Kidney tubule cell (primary cell): ENCODE measurements around the gene NAA10.

Experiments
- DNase-seq: peaks from one replicate; pipeline ENCODE4 v3.0.0-alpha.2; 2018; ENCODE audit warnings: low spot score

NAA10 gene

GRCh38 chrX:153929576-153929975 lies 5.3 kb downstream of the NAA10 start:
- no peak for DNase-seq

- no peak for DNase-seq
Observed at GRCh38 chrX:153928846-153929245, 6.0 kb downstream of the NAA10 start.

GRCh38 chrX:153927922-153928760 lies 6.7 kb downstream of the NAA10 start:
- peak; percentile 98 for DNase-seq

GRCh38 chrX:153927672-153927921 lies 7.2 kb downstream of the NAA10 start:
- DNase-seq, result no peak

- peak; percentile 52 for DNase-seq
Observed at GRCh38 chrX:153926858-153927671, 7.8 kb downstream of the NAA10 start.

- DNase-seq, result peak; percentile 4
Observed at GRCh38 chrX:153926552-153926857, 8.3 kb downstream of the NAA10 start.

- DNase-seq, result peak; percentile 26
Observed at GRCh38 chrX:153925739-153926551, 8.9 kb downstream of the NAA10 start, which contains the start of gene ARHGAP4. ARHGAP4 (minus strand) TSS chrX:153926264; CDS start chrX:153926202, 62 bp downstream.

- no peak for DNase-seq
Observed at GRCh38 chrX:153925387-153925738, 9.5 kb downstream of the NAA10 start.

GRCh38 chrX:153924149-153924861 lies 10.5 kb downstream of the NAA10 start:
- peak; percentile 43 for DNase-seq

GRCh38 chrX:153922932-153923857 lies 11.6 kb downstream of the NAA10 start:
- DNase-seq, result peak; percentile 47

- no peak for DNase-seq
Observed at GRCh38 chrX:153921511-153922446, 13.1 kb downstream of the NAA10 start.

- DNase-seq, result no peak
Observed at GRCh38 chrX:153921070-153921469, 13.8 kb downstream of the NAA10 start.

GRCh38 chrX:153920546-153920945 lies 14.3 kb downstream of the NAA10 start:
- DNase-seq, result no peak

GRCh38 chrX:153919281-153919680 lies 15.6 kb downstream of the NAA10 start:
- no peak for DNase-seq

- no peak for DNase-seq
Observed at GRCh38 chrX:153917869-153918268, 17.0 kb downstream of the NAA10 start.

GRCh38 chrX:153913701-153914100 lies 21.1 kb downstream of the NAA10 start:
- DNase-seq, result no peak

GRCh38 chrX:153913211-153913610 lies 21.6 kb downstream of the NAA10 start:
- no peak for DNase-seq

GRCh38 chrX:153911798-153912197 lies 23.0 kb downstream of the NAA10 start:
- DNase-seq, result no peak

GRCh38 chrX:153910446-153910845 lies 24.4 kb downstream of the NAA10 start:
- no peak for DNase-seq

- DNase-seq, result no peak
Observed at GRCh38 chrX:153909980-153910360, 24.9 kb downstream of the NAA10 start.
